Stomach (tissue), 9 donors: ENCODE data around the gene RRP1. TPM values are rescaled to one million over a fixed set of nuclear protein-coding genes. Genes with fewer than 3 reads are reported as not detected.

ENCODE experiments used
- DNase-seq, 2 donors: peaks; one replicate each; pipeline versions ENCODE4 v3.0.0 to v3.0.0-alpha.2; 2013 to 2019
- H3K27ac ChIP-seq, 5 donors: fragments of 200-600 bp in 4 of 5; sonication (generic) in 4 of 5; one replicate each; pipeline ENCODE4 v1.5.1; 2013 to 2019; ENCODE audit warnings: mild to moderate bottlenecking in 1 of 5, moderate library complexity in 1 of 5
- H3K27me3 ChIP-seq, 3 donors: fragments of 200-600 bp; sonication (generic); one replicate each; pipeline ENCODE4 v1.5.1; 2017 to 2019; ENCODE audit warnings: mixed run types in 1 of 3
- H3K36me3 ChIP-seq, 4 donors: fragments of 200-600 bp; sonication (generic); 1 replicate in 3 of 4; 2 replicates in 1 of 4; pipeline ENCODE4 v1.5.1; 2016 to 2019
- H3K4me1 ChIP-seq, 4 donors: fragments of 200-600 bp; sonication (generic); one replicate each; pipeline ENCODE4 v1.5.1; 2016 to 2019
- H3K4me3 ChIP-seq, 4 donors: fragments of 200-600 bp; sonication (generic) in 3 of 4; one replicate each; pipeline ENCODE4 v1.5.1; 2016 to 2019; ENCODE audit warnings: mild to moderate bottlenecking in 1 of 4
- H3K9me3 ChIP-seq, 4 donors: fragments of 200-600 bp; sonication (generic); one replicate each; pipeline ENCODE4 v1.5.1; 2016 to 2019
- CTCF ChIP-seq, 7 experiments: fragments of 450-650 bp in 4 of 7; fragments of 200-600 bp in 3 of 7; sonication (generic) in 3 of 7; IDR thresholded peaks; one replicate each; pipeline ENCODE4 v1.5.1; 2016 to 2019; ENCODE audit warnings: antibody characterized with exemption in 7 of 7, control low read depth in 2 of 7, mild to moderate bottlenecking in 1 of 7
- EP300 ChIP-seq: sonication (generic); formaldehyde crosslinking; IDR thresholded peaks from one replicate; pipeline ENCODE4 v1.6.1; 2017; ENCODE audit warnings: antibody characterized with exemption
- POLR2A ChIP-seq, 4 donors: fragments of 450-650 bp; IDR thresholded peaks; one replicate each; pipeline ENCODE4 v1.6.1; 2016; ENCODE audit warnings: antibody characterized with exemption in 4 of 4, control low read depth in 2 of 4, mild to moderate bottlenecking in 1 of 4, moderate library complexity in 1 of 4
- POLR2AphosphoS5 ChIP-seq, 3 donors: sonication (generic); formaldehyde crosslinking; IDR thresholded peaks; one replicate each; pipeline ENCODE4 v1.6.1; 2016; ENCODE audit warnings: antibody characterized with exemption in 3 of 3
- WGBS, 5 donors: extraction: QIAGEN DNeasy Blood & Tissue Kit in 3 of 5; methylation state at CpG; one replicate each; pipeline versions ENCODE4 v1.1.5 to v1.1.7; 2013 to 2018; 5-methylcytosine and 5-hydroxymethylcytosine counted together
- intact Hi-C: fragments of 100-400 bp; cut with DNase I; formaldehyde crosslinking; loops from one replicate; pipeline ENCODE4 v1.15.1; 2023; ENCODE audit warnings: low total_unique reads
- polyA plus RNA-seq, 3 donors: library from polyadenylated mRNA; stranded (reverse); fragments of 200-250 nt; gene quantifications; one replicate each; pipeline ENCODE4 v1.2.3, GENCODE V29; 2013
- total RNA-seq, 5 donors: library from RNA; depleted of rRNA; stranded (reverse); fragments of >200 nt; gene quantifications; one replicate each; pipeline versions ENCODE4 v1.1.0 to v1.2.3, GENCODE V29; 2014 to 2016
- donor health status: healthy with polysubstance abuse.
- donor health status: Bipolar disorder and iron deficiency.
- donor health status: healthy.

Gene RRP1
- total and polyA plus RNA-seq, 8 donors, result 10.6 to 25.6 (median 16.4) TPM

GRCh38 chr21:43764576-43765495, 24.5 kb upstream of the RRP1 start:
- intact Hi-C loops, result loop anchor here (5.0 kb wide), 1 partner anchor 33 kb away; no protein-coding TSS in a partner anchor
- Histone ChIP-seq H3K4me1 (peaks cover 11 to 29% (median 22%) of the 10 kb centered on the region in 4 donors), H3K4me3 (no peak overlapping the region), H3K9me3 (no peaks in the 10 kb centered on the region), H3K27me3 (no peaks in the 10 kb centered on the region), H3K36me3 (peaks cover 13 to 41% (median 32%) of the 10 kb centered on the region in 4 donors), H3K27ac (no peak overlapping the region)
- TF ChIP-seq POLR2A (IDR thresholded peaks at IDR 0.05) (no peak), EP300 (no peak), CTCF (IDR thresholded peaks at IDR 0.05) (no peak), POLR2AphosphoS5 (IDR thresholded peaks at IDR 0.05) (no peak)
- 71 to 82% (median 76%) methylated on average over 13 to 19 of the region's 19 CpGs for WGBS, 5 donors
- DNase-seq, result no peak

- intact Hi-C loops, result loop anchor here (5.0 kb wide), 1 partner anchor 35 kb away; no protein-coding TSS in a partner anchor
- peaks cover 11 to 29% (median 22%) of the 10 kb centered on the region in 4 donors for H3K4me1 ChIP-seq
- no peaks in the 10 kb centered on the region for H3K9me3 ChIP-seq
- WGBS, 5 donors, result 68 to 72% (median 69%) methylated on average over 28 to 34 of the region's 34 CpGs
- H3K27me3 ChIP-seq, result no peaks in the 10 kb centered on the region
- H3K27ac ChIP-seq, result peak overlapping the region in 2 of 5 donors; percentile 80 to 81
- peaks cover 7 to 20% (median 14%) of the 10 kb centered on the region in 4 donors for H3K36me3 ChIP-seq
- TF ChIP-seq POLR2AphosphoS5 (IDR thresholded peaks at IDR 0.05) (no peak), POLR2A (IDR thresholded peaks at IDR 0.05) (no peak), CTCF (IDR thresholded peaks at IDR 0.05) (no peak), EP300 (no peak)
- DNase-seq, result peak in 1 of 2 donors; percentile 72
- H3K4me3 ChIP-seq, result no peak overlapping the region
Measured at GRCh38 chr21:43766734-43767497, 22.5 kb upstream of the RRP1 start.

- Histone ChIP-seq H3K27me3 (no peaks in the 10 kb centered on the region), H3K4me3 (no peak overlapping the region), H3K4me1 (peaks cover 11 to 29% (median 22%) of the 10 kb centered on the region in 4 donors), H3K36me3 (peaks cover 5 to 18% (median 8%) of the 10 kb centered on the region in 4 donors), H3K9me3 (no peaks in the 10 kb centered on the region), H3K27ac (peak overlapping the region; percentile 64 to 81 (median 73))
- TF ChIP-seq CTCF (IDR thresholded peaks at IDR 0.05) (no peak), EP300 (no peak), POLR2AphosphoS5 (IDR thresholded peaks at IDR 0.05) (no peak), POLR2A (IDR thresholded peaks at IDR 0.05) (no peak)
- no peak for DNase-seq
- 65 to 86% (median 74%) methylated on average over 11 to 15 of the region's 15 CpGs for whole genome bisulfite sequencing, 5 donors
- intact Hi-C loops, result loop anchor here (5.0 kb wide), 1 partner anchor 35 kb away; no protein-coding TSS in a partner anchor
Measured at GRCh38 chr21:43767498-43767983, 21.8 kb upstream of the RRP1 start.
